GM12875 (cell line): Measurements from ENCODE around the gene ADAMTSL1.

Experiments used
- H3K4me3 ChIP-seq: one replicate; pipeline ENCODE4 v1.5.1; 2011; ENCODE audit warnings: low read depth, low read length, control low read depth
- CTCF ChIP-seq: IDR thresholded peaks from 2 replicates; pipeline ENCODE4 v1.5.1; 2011; ENCODE audit warnings: low read depth, mild to moderate bottlenecking, control low read depth, inconsistent platforms, low read length, moderate library complexity, borderline replicate concordance; ENCODE audit not compliant: insufficient read depth

The ADAMTSL1 gene

DNA sequence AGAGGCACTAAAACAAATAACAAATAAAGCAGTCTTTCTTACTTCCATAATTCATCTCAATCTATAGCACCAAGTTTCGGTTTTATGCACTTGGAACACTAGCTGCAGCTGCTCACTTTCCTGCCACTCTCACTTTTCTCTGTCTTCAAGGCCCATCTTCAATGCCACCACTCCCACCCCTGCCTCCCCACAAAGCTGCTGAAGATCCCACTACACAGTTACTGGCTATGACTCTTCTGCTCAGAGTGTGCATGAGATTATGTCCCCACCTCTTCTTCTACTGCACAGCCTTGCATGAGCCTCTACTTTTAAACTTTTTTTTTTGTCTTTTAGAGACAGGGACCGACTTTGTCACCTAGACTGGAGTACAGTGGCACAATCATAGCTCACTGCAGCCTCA lies 481.7 kb downstream of the ADAMTSL1 start:
- TF ChIP-seq CTCF, result no peak
- H3K4me3 ChIP-seq, result no peak overlapping the region
